B cell (primary cell): ENCODE results near the gene PGGHG. TPM values are rescaled to one million over a fixed set of nuclear protein-coding genes. Genes with fewer than 3 reads are reported as not detected.

Experiments used
- ATAC-seq: fragments of 200-7000 bp; cut with Tn5 transposase; one replicate; pipeline ENCODE4 v1.10.0; 2021; ENCODE audit warnings: low read depth, mild to moderate bottlenecking, moderate number of reproducible peaks, moderate library complexity
- CTCF ChIA-PET: fragments of 350-600 bp; sonication (Branson Sonifier 250); formaldehyde crosslinking; loops from one replicate; lab custom pipeline; 2021; ENCODE audit warnings: antibody characterized with exemption, inconsistent platforms; lab: Charles Lee
- POLR2A ChIA-PET: fragments of 350-600 bp; sonication (Branson Sonifier 250); formaldehyde crosslinking; loops from one replicate; lab custom pipeline; 2021; ENCODE audit warnings: antibody characterized with exemption; lab: Charles Lee
- DNase-seq: peaks from one replicate; pipeline ENCODE4 v3.0.0; 2013
- H2AFZ ChIP-seq: 2 replicates; pipeline ENCODE4 v1.6.1; 2012; ENCODE audit warnings: mild to moderate bottlenecking, low read depth, low read length; ENCODE audit not compliant: insufficient read depth, poor library complexity, severe bottlenecking
- H3K27ac ChIP-seq, 2 donors: 1 replicate in 1 of 2; 2 replicates in 1 of 2; pipeline ENCODE4 v1.5.1; 2012 to 2013; ENCODE audit warnings: low read length in 2 of 2, mild to moderate bottlenecking in 2 of 2, moderate library complexity in 1 of 2
- H3K27me3 ChIP-seq, 4 experiments: fragments of 200-600 bp in 1 of 4; sonication (generic) in 1 of 4; replicated peaks in 1 of 4; 1 replicate in 2 of 4; 2 replicates in 2 of 4; pipeline versions ENCODE4 v1.6.1 to v1.7.0; 2013 to 2016; ENCODE audit warnings: low read length in 3 of 4, mild to moderate bottlenecking in 2 of 4, mixed read lengths in 1 of 4, moderate library complexity in 1 of 4; ENCODE audit not compliant: insufficient read depth in 4 of 4, control insufficient read depth in 3 of 4; ENCODE audit errors: control extremely low read depth in 1 of 4
- H3K36me3 ChIP-seq, 2 experiments: replicated peaks in 1 of 2; 1 replicate in 1 of 2; 2 replicates in 1 of 2; pipeline versions ENCODE4 v1.6.1 to v1.7.1; 2013; ENCODE audit warnings: low read length in 1 of 2; ENCODE audit not compliant: insufficient read depth in 2 of 2, control insufficient read depth in 1 of 2; ENCODE audit errors: control extremely low read depth in 1 of 2, extremely low read depth in 1 of 2
- H3K4me1 ChIP-seq, 2 donors: fragments of 200-600 bp in 1 of 2; sonication (generic) in 1 of 2; 1 replicate in 1 of 2; 2 replicates in 1 of 2; pipeline versions ENCODE4 v1.5.1 to v1.6.1; 2013 to 2017; ENCODE audit warnings: low read length in 2 of 2; ENCODE audit not compliant: control insufficient read depth in 2 of 2, insufficient read depth in 2 of 2
- H3K4me2 ChIP-seq: replicated peaks from 2 replicates; pipeline ENCODE3; 2012; ENCODE audit warnings: mild to moderate bottlenecking, low read depth, low read length; ENCODE audit not compliant: poor library complexity, severe bottlenecking
- H3K4me3 ChIP-seq, 5 experiments: fragments of 200-600 bp in 1 of 5; sonication (generic) in 1 of 5; 1 replicate in 3 of 5; 2 replicates in 2 of 5; pipeline versions ENCODE4 v1.5.1 to v1.7.0; 2011 to 2016; ENCODE audit warnings: low read length in 4 of 5, mild to moderate bottlenecking in 4 of 5, low read depth in 2 of 5, control low read depth in 1 of 5, moderate library complexity in 1 of 5; ENCODE audit not compliant: insufficient read depth in 1 of 5; ENCODE audit errors: control extremely low read depth in 1 of 5, extremely low read depth in 1 of 5
- H3K79me2 ChIP-seq: fragments of 200-600 bp; sonication (generic); one replicate; pipeline ENCODE4 v1.6.0; 2016; ENCODE audit warnings: low read length; ENCODE audit not compliant: control insufficient read depth, insufficient read depth
- H3K9ac ChIP-seq: fragments of 200-600 bp; sonication (generic); 2 replicates; pipeline ENCODE4 v1.6.1; 2017; ENCODE audit warnings: mild to moderate bottlenecking, low read length, moderate library complexity
- H3K9me3 ChIP-seq, 3 donors: one replicate each; pipeline versions ENCODE4 v1.6.1 to v1.7.1; 2013; ENCODE audit warnings: low read length in 2 of 3; ENCODE audit not compliant: control insufficient read depth in 2 of 3, insufficient read depth in 1 of 3; ENCODE audit errors: control extremely low read depth in 1 of 3
- H4K20me1 ChIP-seq: 2 replicates; pipeline ENCODE4 v1.6.0; 2012; ENCODE audit warnings: mild to moderate bottlenecking, low read length; ENCODE audit not compliant: insufficient read depth, control insufficient read depth, poor library complexity, severe bottlenecking
- H3K27ac Mint-ChIP-seq: one replicate; pipeline ENCODE4 v1.8.0; 2021; ENCODE audit warnings: mixed read lengths
- H3K27me3 Mint-ChIP-seq: one replicate; pipeline ENCODE4 v1.8.0; 2021; ENCODE audit warnings: mixed read lengths
- H3K4me1 Mint-ChIP-seq: one replicate; pipeline ENCODE4 v1.8.0; 2021; ENCODE audit warnings: mixed read lengths
- H3K4me3 Mint-ChIP-seq: one replicate; pipeline ENCODE4 v1.8.0; 2021; ENCODE audit warnings: mixed read lengths
- H3K9me3 Mint-ChIP-seq: one replicate; pipeline ENCODE4 v1.8.0; 2022; ENCODE audit warnings: mixed read lengths; ENCODE audit not compliant: insufficient read depth
- EZH2 ChIP-seq: IDR thresholded peaks from 2 replicates; pipeline ENCODE4 v1.6.1; 2012; ENCODE audit warnings: borderline replicate concordance, low read depth, mild to moderate bottlenecking, moderate library complexity, low read length; ENCODE audit not compliant: insufficient read depth, poor library complexity, severe bottlenecking
- WGBS: methylation state at CpG from one replicate; pipeline ENCODE4 v1.1.5; 2013; ENCODE audit warnings: missing lambda C conversion rate; ENCODE audit not compliant: insufficient coverage; 5-methylcytosine and 5-hydroxymethylcytosine counted together
- intact Hi-C: fragments of 100-400 bp; cut with micrococcal nuclease; formaldehyde crosslinking; loops from one replicate; pipeline ENCODE4 v1.10.0; 2022
- polyA plus RNA-seq: library from polyadenylated mRNA; depleted of rRNA; stranded (reverse); fragments of >200 nt; gene quantifications from 2 replicates; pipeline ENCODE4 v1.2.3, GENCODE V29; 2012
- total RNA-seq, 2 donors: library from RNA; stranded (reverse); fragments of 120-200 nt in 1 of 2; gene quantifications; 1 replicate in 1 of 2; 2 replicates in 1 of 2; pipeline versions ENCODE4 v1.2.3 to v1.2.4, GENCODE V29; 2013 to 2022
- TF ChIP-seq, protein P1 (sequence below): fragments of 200-600 bp; IDR thresholded peaks from one replicate; pipeline ENCODE4 v1.8.0; 2022; ENCODE audit warnings: antibody characterized with exemption, mild to moderate bottlenecking

The PGGHG gene
- total and polyA plus RNA-seq, 2 donors (not counting 1 experiment from before 2014, with no cell fraction given), result 159 to 264 TPM

DNA sequence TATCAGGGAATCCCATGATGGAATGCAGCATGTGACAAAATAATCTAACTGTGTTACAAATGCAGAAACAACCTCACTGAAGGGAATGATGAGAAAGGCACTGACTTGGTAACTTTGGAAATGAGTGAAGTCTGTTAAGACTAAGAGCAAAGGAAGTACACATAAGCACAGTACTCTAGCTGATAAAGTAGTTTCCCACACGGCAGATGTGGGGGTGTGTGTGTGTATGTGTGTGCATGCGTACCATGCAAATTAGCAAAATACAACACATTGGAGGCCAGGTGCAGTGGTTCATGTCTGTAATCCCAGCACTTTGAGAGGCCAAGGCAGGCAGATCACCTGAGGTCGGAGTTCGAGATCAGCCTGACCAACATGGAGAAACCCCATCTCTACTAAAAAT lies 27.3 kb upstream of the PGGHG start:
- DNase-seq (no peak), ATAC-seq (no peak)
- Histone ChIP-seq H3K4me3 (no peak overlapping the region), H3K9me3 (peaks cover 2 to 20% (median 8%) of the 10 kb centered on the region in 3 donors), H3K4me2 (no peak overlapping the region), H3K4me1 (peaks cover 17 to 21% of the 10 kb centered on the region in 2 donors), H2AFZ (no peak overlapping the region), H4K20me1 (no peaks in the 10 kb centered on the region), H3K36me3 (no peaks in the 10 kb centered on the region), H3K27ac (no peak overlapping the region), H3K27me3 (no peaks in the 10 kb centered on the region), H3K9ac (no peak overlapping the region), H3K79me2 (no peaks in the 10 kb centered on the region)
- Mint-ChIP-seq H3K9me3 (peaks cover 5% of the 10 kb centered on the region), H3K27me3 (no peaks in the 10 kb centered on the region), H3K4me1 (peaks cover 31% of the 10 kb centered on the region), H3K4me3 (no peak overlapping the region), H3K27ac (no peak overlapping the region)
- 69% methylated on average over 2 of the region's 4 CpGs for WGBS
- ChIA-PET CTCF (interaction anchor here (0.7 to 3.7 kb wide), 3 partner anchors 11 to 48 kb away, joined by 3 to 35 read pairs (median 3); partner anchors contain the start of gene IFITM2), POLR2A (interaction anchor here (0.6 kb wide), 1 partner anchor 34 kb away, joined by 3 read pairs; no protein-coding TSS in a partner anchor)
- TF ChIP-seq, protein P1, sequence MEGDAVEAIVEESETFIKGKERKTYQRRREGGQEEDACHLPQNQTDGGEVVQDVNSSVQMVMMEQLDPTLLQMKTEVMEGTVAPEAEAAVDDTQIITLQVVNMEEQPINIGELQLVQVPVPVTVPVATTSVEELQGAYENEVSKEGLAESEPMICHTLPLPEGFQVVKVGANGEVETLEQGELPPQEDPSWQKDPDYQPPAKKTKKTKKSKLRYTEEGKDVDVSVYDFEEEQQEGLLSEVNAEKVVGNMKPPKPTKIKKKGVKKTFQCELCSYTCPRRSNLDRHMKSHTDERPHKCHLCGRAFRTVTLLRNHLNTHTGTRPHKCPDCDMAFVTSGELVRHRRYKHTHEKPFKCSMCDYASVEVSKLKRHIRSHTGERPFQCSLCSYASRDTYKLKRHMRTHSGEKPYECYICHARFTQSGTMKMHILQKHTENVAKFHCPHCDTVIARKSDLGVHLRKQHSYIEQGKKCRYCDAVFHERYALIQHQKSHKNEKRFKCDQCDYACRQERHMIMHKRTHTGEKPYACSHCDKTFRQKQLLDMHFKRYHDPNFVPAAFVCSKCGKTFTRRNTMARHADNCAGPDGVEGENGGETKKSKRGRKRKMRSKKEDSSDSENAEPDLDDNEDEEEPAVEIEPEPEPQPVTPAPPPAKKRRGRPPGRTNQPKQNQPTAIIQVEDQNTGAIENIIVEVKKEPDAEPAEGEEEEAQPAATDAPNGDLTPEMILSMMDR, result no peak
- no peak for TF ChIP-seq EZH2
- intact Hi-C loops, result no loop called here

DNA sequence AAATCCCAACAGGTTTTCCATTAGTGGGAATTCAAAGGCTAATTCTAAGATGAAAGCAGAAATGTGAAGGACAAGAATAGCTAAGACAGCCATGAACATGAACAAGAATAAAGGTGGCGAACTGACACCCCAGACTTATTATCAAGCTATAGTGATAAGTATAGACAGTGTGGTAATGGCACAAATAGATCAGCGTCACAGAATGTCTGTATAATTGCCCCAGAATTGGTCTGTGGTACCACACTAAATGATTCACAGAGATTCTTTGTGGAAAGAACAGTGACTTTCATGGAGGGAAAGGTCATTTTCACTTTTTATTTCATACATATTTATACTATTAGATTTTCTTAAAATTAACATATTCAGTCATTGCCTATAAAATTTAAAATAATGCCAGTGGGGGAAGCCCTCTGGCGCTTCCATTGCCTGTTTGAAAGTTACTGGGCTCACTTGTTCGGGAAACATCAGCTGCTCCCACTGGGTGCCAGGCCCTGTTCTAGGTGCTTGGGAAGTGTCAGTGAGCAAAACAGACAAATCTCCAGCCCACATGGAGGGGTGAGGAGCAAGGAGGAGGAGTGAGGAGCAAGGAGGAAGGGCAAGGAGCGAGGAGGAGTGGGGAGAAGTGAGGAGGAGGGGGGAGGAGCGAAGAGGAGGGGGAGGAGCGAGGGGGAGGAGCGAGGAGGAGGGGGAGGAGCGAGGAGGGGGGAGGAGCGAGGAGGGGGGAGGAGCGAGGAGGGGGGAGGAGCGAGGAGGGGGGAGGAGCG lies 22.1 kb upstream of the PGGHG start:
- H3K4me3 Mint-ChIP-seq, result peak overlapping the region; percentile 71
- peaks cover 0 to 22% (median 5%) of the 10 kb centered on the region in 3 donors for H3K9me3 ChIP-seq

More for the DNA sequence above, 22.1 kb upstream of the PGGHG start:
- Mint-ChIP-seq H3K27me3 (no peaks in the 10 kb centered on the region), H3K27ac (peak overlapping the region; percentile 92), H3K9me3 (peaks cover 4% of the 10 kb centered on the region), H3K4me1 (peaks cover 38% of the 10 kb centered on the region)
- peak; percentile 13 for ATAC-seq
- Histone ChIP-seq H4K20me1 (no peaks in the 10 kb centered on the region), H3K79me2 (peaks cover 11% of the 10 kb centered on the region), H2AFZ (no peak overlapping the region), H3K27ac (peak overlapping the region; percentile 35 to 46), H3K27me3 (no peaks in the 10 kb centered on the region), H3K4me1 (peaks cover 25 to 32% of the 10 kb centered on the region in 2 donors), H3K9ac (no peak overlapping the region), H3K4me3 (no peak overlapping the region), H3K36me3 (no peaks in the 10 kb centered on the region), H3K4me2 (peak overlapping the region; percentile 30)
- TF ChIP-seq EZH2, result no peak
- TF ChIP-seq, protein P1, result no peak
- ChIA-PET POLR2A (interaction anchor here (0.6 to 3.9 kb wide), 18 partner anchors 9 to 1581 kb away, joined by 3 to 34 read pairs (median 6); partner anchors contain the start of genes BET1L, IFITM2, PGGHG and PNPLA2), CTCF (interaction anchor here (1.2 to 3.8 kb wide), 4 partner anchors 9 to 38 kb away, joined by 4 to 49 read pairs (median 10); no protein-coding TSS in a partner anchor)
- 100% methylated on average over 2 of the region's 13 CpGs for WGBS
- intact Hi-C loops, result loop anchor here (5.0 kb wide), 1 partner anchor 40 kb away; the partner anchor contains the start of gene IFITM2
- DNase-seq, result peak; percentile 71
